ENCODE measurements around the gene HMGXB4.

HMGXB4 gene

DNA sequence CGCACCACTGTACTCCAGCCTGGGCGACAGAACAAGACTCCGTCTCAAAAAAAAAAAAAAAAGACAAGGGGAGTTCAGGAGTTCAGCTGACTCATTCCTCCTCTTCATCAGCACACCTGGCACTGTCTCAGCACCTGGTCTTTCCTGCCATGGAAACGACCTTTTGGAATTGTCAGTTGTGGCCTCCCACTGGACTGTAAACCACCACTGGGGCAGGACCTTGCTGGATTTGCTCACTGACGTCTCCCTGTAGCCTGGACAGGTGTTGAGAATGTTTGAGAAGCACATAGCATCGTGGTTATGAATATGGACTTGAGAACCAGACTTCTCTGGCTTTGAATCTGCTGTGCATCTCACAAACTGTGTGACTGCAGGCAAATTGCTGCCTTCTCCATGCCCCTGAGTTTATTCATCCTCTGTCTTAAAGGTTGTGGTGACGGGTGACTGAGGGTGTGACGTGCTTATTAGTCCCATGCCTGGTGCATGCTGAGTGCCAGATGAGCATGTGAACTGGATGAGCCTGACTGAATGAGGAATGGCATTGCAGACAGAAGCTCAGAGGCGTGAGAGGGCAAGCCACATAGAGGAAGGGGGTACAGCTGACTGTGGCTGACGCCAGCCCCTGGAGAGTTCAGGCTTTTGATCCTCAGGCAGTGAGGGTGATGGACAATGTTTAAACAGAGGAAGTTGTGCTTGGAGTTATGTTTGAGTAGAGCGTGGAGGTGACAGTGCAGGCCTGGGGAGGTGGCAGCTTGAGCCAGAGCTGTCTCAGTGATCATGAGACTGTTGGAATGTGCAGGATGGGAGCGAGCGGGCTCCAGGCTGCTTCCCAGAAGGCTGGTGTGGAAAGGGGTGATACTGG is 55.1 kb downstream of the HMGXB4 start:
- no peaks in the 10 kb centered on the region for H3K27me3 ChIP-seq (ENCODE audit: control insufficient read depth, insufficient read depth, low read length)
- no peaks in the 10 kb centered on the region for H3K4me1 ChIP-seq (ENCODE audit: control insufficient read depth, low read depth, low read length)
- no peak overlapping the region for H3K27ac ChIP-seq (ENCODE audit: low read length)
- no peaks in the 10 kb centered on the region for H3K9me3 ChIP-seq (ENCODE audit: control insufficient read depth, low read depth, low read length)
- no peak overlapping the region for H3K9ac ChIP-seq (ENCODE audit: low read length)
- H3K36me3 ChIP-seq (ENCODE audit: control insufficient read depth, low read depth, low read length): no peaks in the 10 kb centered on the region
- H3K4me3 ChIP-seq (ENCODE audit: low read length): no peak overlapping the region

DNA sequence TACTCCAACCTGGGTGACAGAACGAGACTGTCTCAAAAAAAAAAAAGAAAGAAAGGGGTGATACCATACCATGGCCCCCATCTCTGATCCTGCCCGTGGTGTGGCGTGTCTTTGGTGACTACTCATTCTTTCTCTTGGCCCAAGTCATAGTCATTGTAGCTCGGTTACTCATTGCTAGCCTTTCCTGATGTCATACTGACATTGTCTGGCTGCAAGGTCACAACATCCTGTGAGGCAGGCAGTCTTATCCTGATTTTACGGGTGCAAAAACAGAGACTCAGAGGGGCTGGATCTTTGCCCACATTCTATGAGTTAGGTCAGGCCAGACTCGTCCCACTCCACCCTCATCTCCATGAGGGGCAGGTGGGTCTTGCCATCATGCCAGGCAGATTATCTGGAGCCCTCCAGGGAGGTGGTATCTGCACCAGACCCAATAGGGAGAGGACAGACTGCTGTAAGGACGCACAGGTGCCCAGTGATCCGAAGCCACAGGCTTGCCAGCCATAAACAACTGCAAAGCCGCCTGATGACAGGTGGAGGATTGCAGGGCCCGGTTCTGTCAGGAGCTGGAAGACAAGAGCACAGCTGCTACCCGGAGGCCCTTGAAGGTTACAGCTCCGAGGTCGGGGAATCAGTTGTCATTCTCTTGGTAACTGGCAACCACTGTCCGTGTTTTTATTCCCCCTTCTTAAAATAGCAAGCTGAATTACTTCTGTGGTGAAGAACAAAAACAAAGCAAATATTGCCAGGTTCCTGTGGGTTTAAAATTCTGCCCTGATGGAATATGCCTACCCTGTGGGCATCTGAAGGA is 56.2 kb downstream of the HMGXB4 start:
- Histone ChIP-seq H3K9me3 (ENCODE audit: control insufficient read depth, low read depth, low read length) (no peaks in the 10 kb centered on the region), H3K4me1 (ENCODE audit: control insufficient read depth, low read depth, low read length) (no peaks in the 10 kb centered on the region), H3K4me3 (ENCODE audit: low read length) (no peak overlapping the region), H3K27ac (ENCODE audit: low read length) (no peak overlapping the region), H3K36me3 (ENCODE audit: control insufficient read depth, low read depth, low read length) (no peaks in the 10 kb centered on the region), H3K27me3 (ENCODE audit: control insufficient read depth, insufficient read depth, low read length) (no peaks in the 10 kb centered on the region), H3K9ac (ENCODE audit: low read length) (no peak overlapping the region)

DNA sequence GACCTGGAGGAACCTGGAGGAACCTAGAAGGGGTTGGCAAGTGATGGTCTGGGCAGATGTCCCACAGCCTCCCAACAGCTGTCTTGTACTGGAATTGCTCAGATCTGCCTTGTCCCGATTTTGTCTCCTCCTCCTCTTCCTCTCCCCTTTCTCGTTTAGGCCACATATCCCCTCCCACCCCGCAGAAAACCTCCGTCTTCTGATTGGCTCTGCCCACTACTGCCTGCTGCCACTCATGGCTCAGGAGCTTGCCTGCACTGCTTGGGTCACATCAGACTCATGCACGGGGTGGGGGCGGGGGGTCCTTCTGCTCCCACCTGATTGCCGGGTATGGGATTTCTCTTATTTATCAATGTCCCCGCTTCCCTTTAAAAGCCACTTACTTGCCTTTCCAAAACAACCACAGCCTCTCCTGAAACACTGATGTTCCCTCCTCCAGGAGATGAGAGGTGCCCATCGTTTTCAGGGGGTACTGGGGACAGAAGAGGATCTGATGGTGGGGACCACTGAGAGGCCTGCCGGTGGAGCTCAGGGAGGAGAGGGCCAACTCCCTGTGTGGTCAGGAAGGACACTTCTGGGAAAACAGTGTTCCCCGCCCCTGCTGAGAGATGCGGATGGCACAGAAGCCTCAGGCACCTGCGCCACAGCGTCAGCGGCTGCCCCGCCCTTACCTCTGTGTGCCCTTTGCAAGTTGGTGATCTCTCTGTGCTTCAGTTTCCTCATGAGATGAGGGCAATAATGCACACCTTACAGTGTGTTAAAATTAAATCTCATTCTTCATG is 57.1 kb downstream of the HMGXB4 start:
- Histone ChIP-seq H3K9ac (ENCODE audit: low read length) (no peak overlapping the region), H3K36me3 (ENCODE audit: control insufficient read depth, low read depth, low read length) (no peaks in the 10 kb centered on the region), H3K27me3 (ENCODE audit: control insufficient read depth, insufficient read depth, low read length) (no peaks in the 10 kb centered on the region), H3K27ac (ENCODE audit: low read length) (no peak overlapping the region), H3K9me3 (ENCODE audit: control insufficient read depth, low read depth, low read length) (no peaks in the 10 kb centered on the region), H3K4me1 (ENCODE audit: control insufficient read depth, low read depth, low read length) (no peaks in the 10 kb centered on the region), H3K4me3 (ENCODE audit: low read length) (no peak overlapping the region)

DNA sequence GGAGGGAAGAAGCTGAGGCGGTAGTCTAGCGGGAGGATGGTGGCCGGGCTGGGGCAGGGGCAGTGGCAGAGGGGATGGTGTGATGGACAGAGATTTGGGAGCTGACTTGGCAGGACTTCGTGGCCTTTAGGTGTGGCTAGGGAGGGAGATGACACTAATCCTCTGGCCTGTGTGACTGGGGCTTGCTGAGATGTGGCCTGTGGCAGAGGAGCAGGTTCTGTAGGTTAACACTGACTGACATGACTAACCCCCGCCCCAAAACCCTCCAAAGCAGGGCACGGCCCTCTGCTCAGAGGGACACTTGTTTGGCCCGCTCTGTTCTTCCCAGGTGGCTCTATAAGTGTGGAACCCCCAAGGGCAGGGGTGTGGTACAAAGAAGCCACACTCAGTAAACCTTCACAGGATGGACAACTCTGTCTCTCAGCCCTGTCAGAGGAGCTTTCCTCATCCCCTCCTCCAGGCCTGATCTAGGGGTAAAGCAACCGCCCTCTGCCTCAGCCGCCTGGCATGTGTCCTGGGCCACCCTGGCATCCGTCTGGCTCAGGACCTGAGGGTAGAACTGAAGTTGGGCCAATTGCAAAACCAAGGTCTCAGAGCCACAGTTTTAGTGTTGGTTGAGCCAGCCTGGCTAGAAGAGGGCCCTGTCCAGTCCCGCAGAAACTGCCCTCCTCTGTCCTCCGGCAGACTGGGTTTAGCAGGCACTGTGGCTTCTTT is 58.0 kb downstream of the HMGXB4 start:
- no peaks in the 10 kb centered on the region for H3K4me1 ChIP-seq (ENCODE audit: control insufficient read depth, low read depth, low read length)
- no peaks in the 10 kb centered on the region for H3K36me3 ChIP-seq (ENCODE audit: control insufficient read depth, low read depth, low read length)
- H3K27me3 ChIP-seq (ENCODE audit: control insufficient read depth, insufficient read depth, low read length): no peaks in the 10 kb centered on the region
- no peak overlapping the region for H3K27ac ChIP-seq (ENCODE audit: low read length)
- H3K4me3 ChIP-seq (ENCODE audit: low read length): no peak overlapping the region
- H3K9ac ChIP-seq (ENCODE audit: low read length): no peak overlapping the region
- no peaks in the 10 kb centered on the region for H3K9me3 ChIP-seq (ENCODE audit: control insufficient read depth, low read depth, low read length)

DNA sequence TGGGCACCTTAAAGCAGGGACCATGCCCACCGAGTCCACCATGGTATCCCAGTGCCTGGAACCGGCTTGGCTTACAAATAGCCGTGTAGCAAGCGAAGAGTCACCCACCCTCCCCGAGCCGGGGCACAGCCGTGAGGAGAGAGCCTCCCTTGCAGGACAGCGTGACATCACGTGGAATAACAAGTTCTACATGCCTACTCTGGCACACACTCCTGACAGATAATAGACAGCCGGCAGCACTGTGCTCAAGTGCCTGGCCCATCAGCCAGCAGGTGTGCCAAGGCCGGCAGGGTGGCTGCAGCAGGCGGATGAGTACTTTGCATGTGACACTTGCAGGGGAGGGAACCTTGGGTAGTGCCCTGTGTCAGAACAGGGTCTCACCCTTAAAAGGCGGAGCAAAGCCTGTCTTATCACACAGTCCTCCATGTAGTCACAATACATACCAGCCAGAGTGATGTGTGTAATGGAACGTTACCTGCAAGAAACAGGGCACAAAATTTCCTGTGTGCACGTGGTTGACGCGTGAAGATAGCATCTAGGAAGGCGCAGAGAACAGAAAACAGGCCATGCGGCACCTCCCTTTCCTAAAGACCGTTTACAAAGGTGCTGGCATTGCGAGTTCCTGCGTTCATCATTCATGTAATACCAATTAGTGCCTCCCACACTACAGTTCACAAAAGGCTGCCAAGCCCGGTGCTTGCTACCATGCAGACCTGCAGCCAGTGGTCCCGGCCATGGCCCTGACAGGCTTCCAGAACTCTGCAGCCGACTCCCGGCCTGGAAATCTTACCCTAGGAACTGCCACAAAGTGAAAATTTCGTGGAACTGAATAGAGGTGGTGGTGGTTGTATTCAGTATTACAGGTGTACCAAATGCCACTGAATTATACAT is 58.8 kb downstream of the HMGXB4 start:
- Histone ChIP-seq H3K9ac (ENCODE audit: low read length) (no peak overlapping the region), H3K27ac (ENCODE audit: low read length) (no peak overlapping the region), H3K4me1 (ENCODE audit: control insufficient read depth, low read depth, low read length) (no peaks in the 10 kb centered on the region)

DNA sequence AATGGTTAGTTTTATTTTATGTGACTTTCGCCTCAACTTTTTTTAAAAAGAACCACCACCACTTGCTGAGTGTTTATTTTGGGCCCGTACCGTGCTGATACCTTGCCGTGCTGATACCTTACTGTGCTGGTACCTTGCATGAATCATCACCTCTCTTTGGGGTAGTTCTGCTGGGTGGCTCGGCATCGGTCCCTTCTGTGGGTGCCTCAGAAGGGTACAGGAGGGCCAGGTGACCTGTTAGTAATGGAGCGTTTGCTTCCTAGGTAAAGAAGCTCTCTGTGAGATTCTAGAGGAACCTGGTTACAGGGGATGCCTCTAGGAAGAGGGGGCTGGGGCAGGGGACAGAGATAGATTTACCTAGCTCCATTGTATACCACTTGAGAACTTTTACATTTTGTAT is 59.5 kb downstream of the HMGXB4 start:
- Histone ChIP-seq H3K9me3 (ENCODE audit: control insufficient read depth, low read depth, low read length) (no peaks in the 10 kb centered on the region), H3K27ac (ENCODE audit: low read length) (no peak overlapping the region), H3K4me3 (ENCODE audit: low read length) (no peak overlapping the region), H3K4me1 (ENCODE audit: control insufficient read depth, low read depth, low read length) (no peaks in the 10 kb centered on the region), H3K27me3 (ENCODE audit: control insufficient read depth, insufficient read depth, low read length) (no peaks in the 10 kb centered on the region), H3K36me3 (ENCODE audit: control insufficient read depth, low read depth, low read length) (no peaks in the 10 kb centered on the region), H3K9ac (ENCODE audit: low read length) (no peak overlapping the region)

More for the DNA sequence above, 58.8 kb downstream of the HMGXB4 start:
- Histone ChIP-seq H3K9me3 (ENCODE audit: control insufficient read depth, low read depth, low read length) (no peaks in the 10 kb centered on the region), H3K36me3 (ENCODE audit: control insufficient read depth, low read depth, low read length) (no peaks in the 10 kb centered on the region), H3K4me3 (ENCODE audit: low read length) (no peak overlapping the region), H3K27me3 (ENCODE audit: control insufficient read depth, insufficient read depth, low read length) (no peaks in the 10 kb centered on the region)

DNA sequence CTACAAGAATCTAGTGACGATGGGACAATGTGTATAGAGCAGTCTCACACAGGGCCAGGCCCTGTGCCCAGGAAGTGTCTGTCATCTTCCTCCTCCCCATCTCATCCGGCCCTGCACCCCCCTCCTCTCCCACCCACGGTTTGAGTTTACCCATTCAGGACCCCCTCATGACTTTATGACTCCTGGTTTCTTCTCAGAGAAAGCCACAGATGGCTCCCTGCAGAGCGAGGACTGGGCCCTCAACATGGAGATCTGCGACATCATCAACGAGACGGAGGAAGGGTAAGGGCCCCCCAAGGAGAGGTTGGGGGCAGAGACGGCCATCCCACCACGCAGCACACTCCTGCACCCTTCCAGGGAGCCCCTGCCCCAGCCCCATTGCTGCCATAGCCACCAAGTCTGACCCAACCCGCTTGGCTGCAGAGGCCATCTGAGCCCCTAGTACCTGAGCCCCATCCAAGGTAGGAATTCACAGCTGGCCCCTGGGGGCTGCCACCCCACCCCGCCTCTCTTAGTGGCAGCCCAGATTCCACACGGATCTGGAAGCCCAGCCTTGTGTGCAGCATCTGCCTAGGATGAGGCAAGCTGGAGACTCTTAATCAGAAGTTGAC is 60.5 kb downstream of the HMGXB4 start:
- Histone ChIP-seq H3K9ac (ENCODE audit: low read length) (no peak overlapping the region), H3K4me3 (ENCODE audit: low read length) (no peak overlapping the region), H3K9me3 (ENCODE audit: control insufficient read depth, low read depth, low read length) (no peaks in the 10 kb centered on the region), H3K36me3 (ENCODE audit: control insufficient read depth, low read depth, low read length) (no peaks in the 10 kb centered on the region), H3K4me1 (ENCODE audit: control insufficient read depth, low read depth, low read length) (no peaks in the 10 kb centered on the region), H3K27ac (ENCODE audit: low read length) (no peak overlapping the region), H3K27me3 (ENCODE audit: control insufficient read depth, insufficient read depth, low read length) (no peaks in the 10 kb centered on the region)

DNA sequence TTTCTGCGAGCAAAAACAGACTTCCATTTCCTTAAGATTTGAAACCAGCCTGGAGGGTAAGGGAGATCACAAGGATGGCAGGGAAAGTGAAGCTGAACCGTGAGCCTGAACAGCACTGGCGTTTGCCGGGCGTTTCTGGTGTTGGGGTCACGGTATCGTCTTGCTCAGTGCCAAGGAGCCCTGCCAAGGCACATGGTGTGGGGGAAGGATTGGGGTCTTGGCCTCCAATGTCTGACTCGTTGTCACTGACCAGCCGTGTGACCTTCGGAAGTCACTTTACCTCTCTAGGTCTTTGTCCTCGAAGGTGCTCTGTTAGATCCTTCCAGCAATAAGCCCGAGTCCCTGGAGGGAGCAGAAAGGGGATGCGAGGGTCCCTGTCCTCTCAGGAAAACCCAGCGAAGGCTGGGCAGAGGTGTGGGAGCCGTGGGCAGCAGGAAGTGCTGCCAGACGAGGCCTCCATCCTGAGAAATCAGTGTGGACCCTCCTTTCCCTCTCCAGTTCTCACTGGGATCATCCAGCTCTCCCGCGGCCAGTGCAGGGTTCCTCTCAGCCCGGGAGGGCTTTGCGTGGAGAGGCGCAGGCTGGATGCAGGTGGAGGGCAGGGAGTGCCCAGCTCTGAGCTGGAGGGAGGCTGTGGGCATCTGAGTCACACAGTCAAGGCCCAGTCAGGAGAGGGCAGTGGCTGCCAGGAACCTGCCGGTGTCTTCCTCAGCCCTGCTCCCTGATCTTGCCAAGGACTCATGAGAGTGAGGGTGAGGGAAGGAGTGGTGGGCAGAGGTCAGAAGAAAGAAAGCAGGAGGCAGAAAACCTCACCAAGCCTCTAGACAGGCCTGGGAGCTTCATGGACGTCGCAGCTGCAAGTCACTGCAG is 61.3 kb downstream of the HMGXB4 start:
- Histone ChIP-seq H3K4me3 (ENCODE audit: low read length) (no peak overlapping the region), H3K4me1 (ENCODE audit: control insufficient read depth, low read depth, low read length) (no peaks in the 10 kb centered on the region), H3K9me3 (ENCODE audit: control insufficient read depth, low read depth, low read length) (no peaks in the 10 kb centered on the region), H3K27ac (ENCODE audit: low read length) (no peak overlapping the region), H3K9ac (ENCODE audit: low read length) (no peak overlapping the region), H3K27me3 (ENCODE audit: control insufficient read depth, insufficient read depth, low read length) (no peaks in the 10 kb centered on the region), H3K36me3 (ENCODE audit: control insufficient read depth, low read depth, low read length) (no peaks in the 10 kb centered on the region)

DNA sequence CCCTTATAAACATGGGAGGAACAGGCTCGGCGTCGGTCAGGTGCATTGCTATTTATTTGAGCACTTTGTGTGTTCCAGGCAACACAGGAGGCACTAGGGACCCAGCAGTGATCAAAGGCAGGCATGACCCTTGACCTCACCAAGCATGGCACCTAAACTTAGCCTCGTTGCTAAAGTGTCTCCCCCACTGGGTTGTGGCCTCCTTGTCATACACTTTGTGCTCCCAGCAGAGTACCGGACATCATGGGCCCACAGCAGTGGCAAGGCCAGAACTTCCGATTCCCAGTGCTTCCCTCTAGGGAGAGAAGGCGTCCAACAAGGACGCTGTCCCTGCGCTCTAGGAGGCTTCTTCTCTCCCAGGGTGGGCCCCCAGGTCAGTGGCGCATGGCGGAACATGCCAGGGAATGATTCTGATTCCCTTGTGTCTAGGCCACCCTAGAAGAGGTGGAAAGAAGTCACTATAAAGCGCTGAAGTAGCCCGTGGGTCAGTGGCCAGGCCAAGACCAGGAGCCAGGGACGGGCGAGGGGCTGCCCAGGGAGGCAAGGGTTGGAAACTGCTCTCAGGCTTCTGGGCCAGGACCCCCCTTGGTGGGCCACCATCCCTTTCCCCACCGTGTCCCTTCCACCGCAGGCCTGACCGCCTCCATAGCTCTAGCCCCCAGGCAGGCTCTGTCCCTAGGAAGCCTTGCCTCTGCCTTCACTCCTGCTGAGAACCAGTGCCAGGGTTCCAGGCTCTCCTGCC is 62.1 kb downstream of the HMGXB4 start:
- H3K9ac ChIP-seq (ENCODE audit: low read length): no peak overlapping the region
- H3K4me1 ChIP-seq (ENCODE audit: control insufficient read depth, low read depth, low read length): no peaks in the 10 kb centered on the region
- H3K27me3 ChIP-seq (ENCODE audit: control insufficient read depth, insufficient read depth, low read length): no peaks in the 10 kb centered on the region
- H3K36me3 ChIP-seq (ENCODE audit: control insufficient read depth, low read depth, low read length): peaks cover 5% of the 10 kb centered on the region
- H3K4me3 ChIP-seq (ENCODE audit: low read length): no peak overlapping the region
- no peak overlapping the region for H3K27ac ChIP-seq (ENCODE audit: low read length)
- no peaks in the 10 kb centered on the region for H3K9me3 ChIP-seq (ENCODE audit: control insufficient read depth, low read depth, low read length)

Measured in iPS-18a (cell line).